HG03039 (cell line): ENCODE data around the gene GPD2.
"Not testable (repeated sequence)": the region's sequence is repeated elsewhere in the genome, so short reads cannot be mapped to it uniquely, and the experiment has no call there.

ENCODE experiments used
- ATAC-seq: cut with Tn5 transposase; IDR thresholded peaks from one replicate; pipeline ENCODE4 v1.9.1; 2021; ENCODE audit warnings: mild to moderate bottlenecking, moderate library complexity; ENCODE audit not compliant: unreplicated experiment

The GPD2 gene

GRCh38 chr2:156580501-156580900 lies 144.3 kb downstream of the GPD2 start:
- no peak for ATAC-seq

GRCh38 chr2:156581280-156581679 lies 145.1 kb downstream of the GPD2 start:
- ATAC-seq, result no peak

- ATAC-seq, result no peak
Observed at GRCh38 chr2:156585457-156585856, 149.3 kb downstream of the GPD2 start.

GRCh38 chr2:156586621-156587020 lies 150.4 kb downstream of the GPD2 start:
- no peak for ATAC-seq

GRCh38 chr2:156589381-156590079 lies 153.4 kb downstream of the GPD2 start:
- ATAC-seq, result peak; percentile 62

- no peak for ATAC-seq
Observed at GRCh38 chr2:156590085-156590739, 154.0 kb downstream of the GPD2 start.

GRCh38 chr2:156592809-156593593 lies 156.8 kb downstream of the GPD2 start:
- no peak for ATAC-seq

- no peak for ATAC-seq
Observed at GRCh38 chr2:156593594-156593921, 157.4 kb downstream of the GPD2 start.

- ATAC-seq, result no peak
Observed at GRCh38 chr2:156598563-156598962, 162.4 kb downstream of the GPD2 start.

GRCh38 chr2:156600196-156600595 lies 164.0 kb downstream of the GPD2 start:
- no peak for ATAC-seq

GRCh38 chr2:156601855-156602551 lies 165.8 kb downstream of the GPD2 start:
- ATAC-seq, result no peak

- ATAC-seq, result no peak
Observed at GRCh38 chr2:156602552-156602933, 166.4 kb downstream of the GPD2 start.

- no peak for ATAC-seq
Observed at GRCh38 chr2:156615836-156616322, 179.7 kb downstream of the GPD2 start.

- not testable (repeated sequence) for ATAC-seq
Observed at GRCh38 chr2:156618071-156618470, 181.9 kb downstream of the GPD2 start.

GRCh38 chr2:156619021-156619539 lies 182.9 kb downstream of the GPD2 start:
- ATAC-seq, result no peak

GRCh38 chr2:156622491-156622890 lies 186.3 kb downstream of the GPD2 start:
- no peak for ATAC-seq

- no peak for ATAC-seq
Observed at GRCh38 chr2:156625360-156626170, 189.4 kb downstream of the GPD2 start.

GRCh38 chr2:156626931-156627330 lies 190.8 kb downstream of the GPD2 start:
- no peak for ATAC-seq

GRCh38 chr2:156630579-156631337 lies 194.6 kb downstream of the GPD2 start:
- ATAC-seq, result no peak
